Smooth muscle cell (in vitro differentiated cells): Measurements from ENCODE around the gene GPR63. TPM values are rescaled to one million over a fixed set of nuclear protein-coding genes. Genes with fewer than 3 reads are reported as not detected.

Source experiments
- DNase-seq: peaks from one replicate; lab custom pipeline; 2025; ENCODE audit not compliant: unreplicated experiment; lab: John Stamatoyannopoulos, UW
- H2AFZ ChIP-seq: fragments of 200-600 bp; sonication (generic); 2 replicates; pipeline ENCODE4 v1.6.0; 2016; ENCODE audit warnings: antibody characterized with exemption, low read depth, mild to moderate bottlenecking
- H3F3A ChIP-seq: fragments of 200-600 bp; sonication (generic); 2 replicates; pipeline ENCODE4 v1.6.0; 2017; ENCODE audit warnings: antibody characterized with exemption, low read depth
- H3K27ac ChIP-seq: fragments of 200-600 bp; sonication (generic); 2 replicates; pipeline ENCODE4 v1.5.1; 2016; ENCODE audit warnings: low read depth, mild to moderate bottlenecking
- H3K27me3 ChIP-seq: fragments of 200-600 bp; sonication (generic); 2 replicates; pipeline ENCODE4 v1.6.1; 2016; ENCODE audit warnings: low read depth, mild to moderate bottlenecking
- H3K36me3 ChIP-seq: fragments of 200-600 bp; sonication (generic); 2 replicates; pipeline ENCODE4 v1.5.1; 2016; ENCODE audit warnings: low read depth
- H3K4me1 ChIP-seq: fragments of 200-600 bp; sonication (generic); 2 replicates; pipeline ENCODE4 v1.5.1; 2016; ENCODE audit warnings: low read depth
- H3K4me2 ChIP-seq: fragments of 200-600 bp; sonication (generic); 2 replicates; pipeline ENCODE4 v1.6.0; 2016; ENCODE audit warnings: mild to moderate bottlenecking
- H3K4me3 ChIP-seq: fragments of 200-600 bp; sonication (generic); 2 replicates; pipeline ENCODE4 v1.5.1; 2016; ENCODE audit warnings: mild to moderate bottlenecking
- H3K79me2 ChIP-seq: fragments of 200-600 bp; sonication (generic); 2 replicates; pipeline ENCODE4 v1.6.0; 2016; ENCODE audit warnings: low read depth, mild to moderate bottlenecking
- H3K9ac ChIP-seq: fragments of 200-600 bp; sonication (generic); 2 replicates; pipeline ENCODE4 v1.6.0; 2016; ENCODE audit warnings: low read depth
- H3K9me3 ChIP-seq: fragments of 200-600 bp; sonication (generic); replicated peaks from 2 replicates; pipeline ENCODE4 v1.5.1; 2016; ENCODE audit warnings: low read depth
- H4K20me1 ChIP-seq: fragments of 200-600 bp; sonication (generic); 2 replicates; pipeline ENCODE4 v1.6.0; 2016; ENCODE audit warnings: low read depth
- CTCF ChIP-seq: fragments of 200-600 bp; sonication (generic); IDR thresholded peaks from 2 replicates; pipeline ENCODE4 v1.5.1; 2017; ENCODE audit warnings: borderline replicate concordance, mild to moderate bottlenecking, antibody characterized with exemption; ENCODE audit not compliant: insufficient read depth, poor library complexity, severe bottlenecking
- WGBS: methylation state at CpG from one replicate; pipeline ENCODE4 v1.1.7; 2016; ENCODE audit warnings: low lambda C conversion rate; 5-methylcytosine and 5-hydroxymethylcytosine counted together
- polyA plus RNA-seq: library from polyadenylated mRNA; unstranded; fragments of >200 nt; fragmentation: Nextera tagmentation; extraction: Ambion mirVana; gene quantifications from 2 replicates; pipeline ENCODE4 v1.2.1, GENCODE V29; 2016
- total RNA-seq: library from RNA; depleted of rRNA; stranded (reverse); fragments of >200 nt; gene quantifications from 2 replicates; pipeline ENCODE4 v1.2.3, GENCODE V29; 2014

The GPR63 gene
- total and polyA plus RNA-seq, 2 experiments from 2014 or later: 0.56 to 4.4 TPM

DNA sequence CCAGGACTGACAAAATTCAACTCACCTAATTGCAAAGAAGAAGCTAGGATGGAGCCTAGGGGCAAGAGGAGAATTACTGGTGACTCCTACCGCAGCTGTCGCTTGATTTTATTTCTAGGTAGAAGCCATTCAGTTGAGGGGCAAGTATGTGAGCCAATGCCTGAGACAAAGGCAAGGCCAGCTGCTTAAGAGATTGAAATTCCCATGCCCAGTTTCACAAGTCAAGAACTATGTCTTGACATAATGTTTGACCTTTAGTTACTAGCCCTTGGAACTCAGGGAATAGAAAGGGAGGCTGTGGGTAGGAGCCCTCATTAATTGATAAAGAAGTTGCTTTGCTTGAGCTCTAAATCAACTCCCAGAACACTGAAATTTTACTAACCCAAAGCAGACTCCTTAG, 54.0 kb downstream of the GPR63 start:
- H3K4me2 ChIP-seq: no peak overlapping the region
- no peaks in the 10 kb centered on the region for H3K27me3 ChIP-seq
- no peak overlapping the region for H3K27ac ChIP-seq
- no peak overlapping the region for H3K9ac ChIP-seq
- no peaks in the 10 kb centered on the region for H3K79me2 ChIP-seq
- TF ChIP-seq CTCF: no peak
- H4K20me1 ChIP-seq: no peaks in the 10 kb centered on the region
- WGBS: 95% methylated on average over 2 of the region's 2 CpGs
- peaks cover 5% of the 10 kb centered on the region for H3K4me1 ChIP-seq
- DNase-seq: no peak
- H3K4me3 ChIP-seq: no peak overlapping the region
- H3F3A ChIP-seq: no peaks in the 10 kb centered on the region
- no peak overlapping the region for H2AFZ ChIP-seq
- no peaks in the 10 kb centered on the region for H3K9me3 ChIP-seq
- H3K36me3 ChIP-seq: no peaks in the 10 kb centered on the region

- Histone ChIP-seq H3K27me3 (no peaks in the 10 kb centered on the region), H2AFZ (no peak overlapping the region), H3K4me1 (no peaks in the 10 kb centered on the region), H4K20me1 (no peaks in the 10 kb centered on the region), H3F3A (no peaks in the 10 kb centered on the region), H3K36me3 (no peaks in the 10 kb centered on the region), H3K9ac (no peak overlapping the region), H3K4me3 (no peak overlapping the region), H3K9me3 (no peaks in the 10 kb centered on the region), H3K27ac (no peak overlapping the region), H3K79me2 (no peaks in the 10 kb centered on the region), H3K4me2 (no peak overlapping the region)
- WGBS: 90% methylated on average over 1 of the region's 1 CpG
- DNase-seq: no peak
- TF ChIP-seq CTCF: no peak
Observed at GRCh38 chr6:96781557-96781956, 55.7 kb downstream of the GPR63 start.

GRCh38 chr6:96777113-96777512, 60.2 kb downstream of the GPR63 start:
- Histone ChIP-seq H3K4me2 (no peak overlapping the region), H3K36me3 (no peaks in the 10 kb centered on the region), H4K20me1 (no peaks in the 10 kb centered on the region), H2AFZ (no peak overlapping the region), H3K27me3 (no peaks in the 10 kb centered on the region), H3K4me3 (no peak overlapping the region), H3K4me1 (no peaks in the 10 kb centered on the region), H3F3A (no peaks in the 10 kb centered on the region), H3K9ac (no peak overlapping the region), H3K79me2 (no peaks in the 10 kb centered on the region), H3K27ac (no peak overlapping the region), H3K9me3 (no peaks in the 10 kb centered on the region)
- no peak for DNase-seq
- WGBS: 91% methylated on average over 4 of the region's 4 CpGs
- no peak for TF ChIP-seq CTCF

- 76% methylated on average over 2 of the region's 2 CpGs for WGBS
- Histone ChIP-seq H3K4me3 (no peak overlapping the region), H4K20me1 (no peaks in the 10 kb centered on the region), H3K27ac (no peak overlapping the region), H3K27me3 (no peaks in the 10 kb centered on the region), H2AFZ (no peak overlapping the region), H3K4me1 (no peaks in the 10 kb centered on the region), H3K4me2 (no peak overlapping the region), H3K79me2 (no peaks in the 10 kb centered on the region), H3K9me3 (no peaks in the 10 kb centered on the region), H3K9ac (no peak overlapping the region), H3F3A (no peaks in the 10 kb centered on the region), H3K36me3 (no peaks in the 10 kb centered on the region)
- TF ChIP-seq CTCF: no peak
- DNase-seq: no peak
Observed at GRCh38 chr6:96775727-96776400, 61.4 kb downstream of the GPR63 start.
